Panc1 (cell line): ENCODE measurements around the gene APRT. TPM values are rescaled to one million over a fixed set of nuclear protein-coding genes. Genes with fewer than 3 reads are reported as not detected.

ENCODE experiments used
- ATAC-seq: fragments of 200-7000 bp; cut with Tn5 transposase; 2 replicates; pipeline ENCODE4 v1.9.1; 2020; ENCODE audit warnings: mild to moderate bottlenecking, moderate library complexity
- BruUV-seq: library from RNA; stranded (reverse); fragments of 400-500 nt; replicated peaks from 2 replicates; lab custom pipeline; 2021; lab: Mats Ljungman, UMichigan
- CTCF ChIA-PET: fragments of 300-600 bp; sonication (Branson Sonifier 250); formaldehyde crosslinking; loops from one replicate; lab custom pipeline; 2022; ENCODE audit warnings: antibody characterized with exemption; lab: Charles Lee
- POLR2A ChIA-PET: fragments of 300-600 bp; sonication (Branson Sonifier 250); formaldehyde crosslinking; loops from one replicate; lab custom pipeline; 2022; ENCODE audit warnings: antibody characterized with exemption; lab: Charles Lee
- DNase-seq: peaks from one replicate; pipeline ENCODE4 v3.0.0-alpha.2; 2010; ENCODE audit warnings: low read depth, low spot score
- H3K27ac ChIP-seq: 2 replicates; pipeline ENCODE4 v1.5.1; 2011; ENCODE audit warnings: mild to moderate bottlenecking, low read length, inconsistent platforms
- H3K27me3 ChIP-seq: fragments of 200-500 bp; sonication (Bioruptor generic); 2 replicates; pipeline ENCODE4 v1.6.0; 2014; ENCODE audit warnings: low read length, inconsistent platforms; ENCODE audit not compliant: control insufficient read depth, insufficient read depth
- H3K36me3 ChIP-seq: fragments of 200-500 bp; sonication (Bioruptor generic); 2 replicates; pipeline ENCODE4 v1.5.1; 2014; ENCODE audit warnings: inconsistent platforms, mild to moderate bottlenecking, low read length, moderate library complexity; ENCODE audit not compliant: control insufficient read depth, insufficient read depth
- H3K4me1 ChIP-seq: 2 replicates; pipeline ENCODE4 v1.5.1; 2011; ENCODE audit warnings: inconsistent platforms, mild to moderate bottlenecking, low read length, moderate library complexity; ENCODE audit not compliant: control insufficient read depth, insufficient read depth
- H3K4me3 ChIP-seq, 2 experiments: 2 replicates each; pipeline ENCODE4 v1.5.1; 2011 to 2012; ENCODE audit warnings: low read depth in 2 of 2, low read length in 2 of 2, mild to moderate bottlenecking in 2 of 2, inconsistent platforms in 1 of 2, moderate library complexity in 1 of 2
- H3K9me3 ChIP-seq: fragments of 200-500 bp; sonication (Bioruptor generic); 2 replicates; pipeline ENCODE4 v1.5.1; 2014; ENCODE audit warnings: low read depth, mild to moderate bottlenecking, inconsistent platforms, low read length, moderate library complexity; ENCODE audit not compliant: control insufficient read depth, insufficient read depth
- CTCF ChIP-seq: fragments of 450-650 bp; IDR thresholded peaks from 2 replicates; pipeline ENCODE4 v1.5.1; 2017; ENCODE audit warnings: mild to moderate bottlenecking
- POLR2AphosphoS5 ChIP-seq: IDR thresholded peaks from 2 replicates; pipeline ENCODE4 v1.6.1; 2012; ENCODE audit warnings: mild to moderate bottlenecking, low read depth, low read length, moderate library complexity
- REST ChIP-seq, 2 experiments: IDR thresholded peaks; 2 replicates each; pipeline ENCODE4 v1.6.1; 2011 to 2012; ENCODE audit warnings: low read depth in 2 of 2, control low read depth in 1 of 2, low read length in 1 of 2, mild to moderate bottlenecking in 1 of 2, moderate library complexity in 1 of 2; ENCODE audit not compliant: insufficient read depth in 1 of 2
- SIN3A ChIP-seq: IDR thresholded peaks from 2 replicates; pipeline ENCODE4 v1.6.1; 2012; ENCODE audit warnings: low read depth, mild to moderate bottlenecking, low read length, moderate library complexity, borderline replicate concordance; ENCODE audit not compliant: insufficient read depth
- TCF7L2 ChIP-seq: IDR thresholded peaks from 2 replicates; pipeline ENCODE4 v1.6.1; 2011; ENCODE audit warnings: mild to moderate bottlenecking, low read depth, low read length, inconsistent platforms
- in situ Hi-C: cut with HindIII; loops from 2 replicates; pipeline ENCODE4 v1.10.0; 2016; ENCODE audit warnings: low sequenced_read_pairs, low pct_unique_long_range_greater_than_20kb
- intact Hi-C: fragments of 100-400 bp; cut with micrococcal nuclease; formaldehyde crosslinking; loops from one replicate; pipeline ENCODE4 v1.10.0; 2022; ENCODE audit not compliant: unreplicated experiment
- total RNA-seq: library from RNA; stranded (reverse); gene quantifications from one replicate; pipeline ENCODE4 v1.2.1, GENCODE V29; 2021; ENCODE audit not compliant: unreplicated experiment

Gene APRT
- total RNA-seq, 1 experiment from 2014 or later, result 231 TPM

GRCh38 chr16:88770461-88771293 is 41.1 kb downstream of the APRT start:
- in situ Hi-C loops (no loop called here), intact Hi-C loops (no loop called here)
- DNase-seq (no peak), ATAC-seq (peak; percentile 83)
- H3K4me3 ChIP-seq, result peak overlapping the region; percentile 21 to 46
- TF ChIP-seq CTCF (no peak), TCF7L2 (no peak), POLR2AphosphoS5 (no peak), SIN3A (no peak), REST (IDR thresholded peaks at IDR 0.05; ENCODE audit: insufficient read depth in 1 of 2, low read depth in 2 of 2, low read length in 1 of 2) (no peak)
- no TSS peak for BruUV-seq
- POLR2A ChIA-PET, result interaction anchor here (0.6 kb wide), 1 partner anchor 651 kb away, joined by 8 read pairs; no protein-coding TSS in a partner anchor
- no peaks in the 10 kb centered on the region for H3K9me3 ChIP-seq
- no peaks in the 10 kb centered on the region for H3K36me3 ChIP-seq
- no peaks in the 10 kb centered on the region for H3K27me3 ChIP-seq
- peak overlapping the region; percentile 77 for H3K27ac ChIP-seq
- CTCF ChIA-PET, result interaction anchor here (0.9 kb wide), 1 partner anchor 33 kb away, joined by 3 read pairs; no protein-coding TSS in a partner anchor
- peaks cover 74% of the 10 kb centered on the region for H3K4me1 ChIP-seq

- intact Hi-C loops, result no loop called here
- TF ChIP-seq REST (IDR thresholded peaks at IDR 0.05; ENCODE audit: insufficient read depth in 1 of 2, low read depth in 2 of 2, low read length in 1 of 2), result no peak
- TF ChIP-seq SIN3A, result no peak
- no peak for TF ChIP-seq TCF7L2
- no peak for TF ChIP-seq POLR2AphosphoS5
- TF ChIP-seq CTCF, result no peak
- peak overlapping the region; percentile 77 for H3K27ac ChIP-seq
- no peaks in the 10 kb centered on the region for H3K9me3 ChIP-seq
- peaks cover 77% of the 10 kb centered on the region for H3K4me1 ChIP-seq
- in situ Hi-C loops, result no loop called here
- POLR2A ChIA-PET, result interaction anchor here (0.6 kb wide), 2 partner anchors 11 kb away, joined by 3 to 5 read pairs; no protein-coding TSS in a partner anchor
- peak; percentile 57 for ATAC-seq
- peak overlapping the region; percentile 21 to 46 for H3K4me3 ChIP-seq
- CTCF ChIA-PET, result interaction anchor here (1.0 kb wide), 1 partner anchor 10 kb away, joined by 3 read pairs; no protein-coding TSS in a partner anchor
- H3K27me3 ChIP-seq, result no peaks in the 10 kb centered on the region
- DNase-seq, result no peak
- no TSS peak for BruUV-seq
- H3K36me3 ChIP-seq, result no peaks in the 10 kb centered on the region
Observed at GRCh38 chr16:88769617-88770460, 41.9 kb downstream of the APRT start.
